Lower lobe of right lung (tissue), 2 donors: ENCODE measurements around the gene CCDC12. TPM values are rescaled to one million over a fixed set of nuclear protein-coding genes. Genes with fewer than 3 reads are reported as not detected.
A peak's percentile ranks its signal among the peaks of the same experiment; 100 is the strongest.

Source experiments
- ATAC-seq, 2 donors: fragments of 200-7000 bp; cut with Tn5 transposase; one replicate each; pipeline ENCODE4 v1.9.1; 2020 to 2022; ENCODE audit warnings: mild to moderate bottlenecking in 2 of 2, moderate library complexity in 2 of 2
- DNase-seq: peaks from one replicate; pipeline ENCODE4 v3.0.0-alpha.2; 2020
- H3K27ac ChIP-seq: fragments of 200-600 bp; one replicate; pipeline ENCODE4 v1.8.0; 2022
- H3K27me3 ChIP-seq: fragments of 200-600 bp; one replicate; pipeline ENCODE4 v1.8.0; 2022; ENCODE audit warnings: low read depth
- H3K36me3 ChIP-seq: fragments of 200-600 bp; one replicate; pipeline ENCODE4 v1.8.0; 2022; ENCODE audit warnings: mild to moderate bottlenecking
- H3K4me1 ChIP-seq: fragments of 200-600 bp; one replicate; pipeline ENCODE4 v1.8.0; 2022
- H3K4me3 ChIP-seq: fragments of 200-600 bp; one replicate; pipeline ENCODE4 v1.8.0; 2022; ENCODE audit warnings: mild to moderate bottlenecking
- H3K9me3 ChIP-seq: fragments of 200-600 bp; one replicate; pipeline ENCODE4 v1.8.0; 2022
- intact Hi-C: fragments of 100-400 bp; cut with DNase I; formaldehyde crosslinking; loops from one replicate; pipeline ENCODE4 v1.11.0; 2022
- total RNA-seq: library from RNA; stranded (reverse); fragmentation: NEBNext Ultra II Directional; extraction: Animal tissue kit (Norgen Biotek cat#: 25700); gene quantifications from one replicate; pipeline ENCODE4 v1.2.1, GENCODE V29; 2021
- TF ChIP-seq, protein P1 (sequence below): fragments of 200-600 bp; IDR thresholded peaks from one replicate; pipeline ENCODE4 v1.8.0; 2022; ENCODE audit warnings: antibody characterized with exemption, mild to moderate bottlenecking
- donor health status: DM: no; HTN: yes; CAD: no; lungs with severe emphysema.

CCDC12 gene
- total RNA-seq, 1 donor from 2014 or later = 42.9 TPM

DNA sequence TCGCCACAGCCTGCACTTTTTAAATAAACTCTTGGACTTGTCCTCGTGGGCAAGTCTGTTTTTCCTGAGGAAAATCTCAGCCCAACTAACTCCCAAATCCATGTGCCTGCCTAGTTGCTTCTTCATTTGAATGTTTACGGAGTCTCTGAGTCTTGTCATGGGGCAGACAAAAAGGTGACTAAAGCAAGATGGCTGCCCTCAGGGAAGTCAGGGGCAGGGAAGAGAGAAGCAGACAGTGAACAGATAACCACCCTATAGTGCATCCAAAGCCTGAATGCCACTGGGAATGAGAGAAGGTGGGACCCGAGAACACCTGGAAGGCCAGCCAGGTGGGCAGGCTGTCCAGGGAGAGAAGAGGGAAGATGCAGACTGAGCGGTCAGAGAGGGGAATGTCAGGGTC is 21.4 kb downstream of the CCDC12 start:
- ATAC-seq = no peak

DNA sequence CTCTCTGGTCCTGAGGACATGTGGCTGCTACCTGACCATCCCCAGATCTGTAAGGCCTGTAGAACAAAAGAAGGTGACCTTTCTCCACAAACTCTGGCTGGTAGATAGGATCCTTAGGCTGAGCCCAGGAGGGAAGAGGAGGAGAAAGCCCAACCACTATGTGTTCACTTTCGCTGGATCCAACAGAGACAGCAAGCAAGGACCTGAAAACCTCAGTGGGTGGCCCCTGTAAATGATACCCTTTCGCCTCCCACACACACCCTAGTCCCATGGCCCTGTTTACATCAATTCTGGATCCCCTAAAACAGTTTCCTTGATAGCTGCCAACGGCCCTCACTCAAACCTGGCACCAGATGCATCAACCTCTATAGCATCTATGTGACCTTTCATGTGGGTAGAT is 22.4 kb downstream of the CCDC12 start:
- Histone ChIP-seq H3K27me3 (no peaks in the 10 kb centered on the region), H3K4me1 (peaks cover 91% of the 10 kb centered on the region), H3K9me3 (no peaks in the 10 kb centered on the region), H3K27ac (no peak overlapping the region), H3K36me3 (no peaks in the 10 kb centered on the region), H3K4me3 (no peak overlapping the region)
- DNase-seq (no peak), ATAC-seq (no peak)
- TF ChIP-seq, protein P1, sequence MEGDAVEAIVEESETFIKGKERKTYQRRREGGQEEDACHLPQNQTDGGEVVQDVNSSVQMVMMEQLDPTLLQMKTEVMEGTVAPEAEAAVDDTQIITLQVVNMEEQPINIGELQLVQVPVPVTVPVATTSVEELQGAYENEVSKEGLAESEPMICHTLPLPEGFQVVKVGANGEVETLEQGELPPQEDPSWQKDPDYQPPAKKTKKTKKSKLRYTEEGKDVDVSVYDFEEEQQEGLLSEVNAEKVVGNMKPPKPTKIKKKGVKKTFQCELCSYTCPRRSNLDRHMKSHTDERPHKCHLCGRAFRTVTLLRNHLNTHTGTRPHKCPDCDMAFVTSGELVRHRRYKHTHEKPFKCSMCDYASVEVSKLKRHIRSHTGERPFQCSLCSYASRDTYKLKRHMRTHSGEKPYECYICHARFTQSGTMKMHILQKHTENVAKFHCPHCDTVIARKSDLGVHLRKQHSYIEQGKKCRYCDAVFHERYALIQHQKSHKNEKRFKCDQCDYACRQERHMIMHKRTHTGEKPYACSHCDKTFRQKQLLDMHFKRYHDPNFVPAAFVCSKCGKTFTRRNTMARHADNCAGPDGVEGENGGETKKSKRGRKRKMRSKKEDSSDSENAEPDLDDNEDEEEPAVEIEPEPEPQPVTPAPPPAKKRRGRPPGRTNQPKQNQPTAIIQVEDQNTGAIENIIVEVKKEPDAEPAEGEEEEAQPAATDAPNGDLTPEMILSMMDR = no peak
- intact Hi-C loops = no loop called here

More for the DNA sequence above, 21.4 kb downstream of the CCDC12 start:
- Histone ChIP-seq H3K4me3 (no peak overlapping the region), H3K36me3 (no peaks in the 10 kb centered on the region), H3K27me3 (no peaks in the 10 kb centered on the region), H3K27ac (peak overlapping the region; percentile 10), H3K4me1 (peaks cover 91% of the 10 kb centered on the region), H3K9me3 (no peaks in the 10 kb centered on the region)
- intact Hi-C loops = no loop called here
- no peak for DNase-seq
- TF ChIP-seq, protein P1 = no peak

DNA sequence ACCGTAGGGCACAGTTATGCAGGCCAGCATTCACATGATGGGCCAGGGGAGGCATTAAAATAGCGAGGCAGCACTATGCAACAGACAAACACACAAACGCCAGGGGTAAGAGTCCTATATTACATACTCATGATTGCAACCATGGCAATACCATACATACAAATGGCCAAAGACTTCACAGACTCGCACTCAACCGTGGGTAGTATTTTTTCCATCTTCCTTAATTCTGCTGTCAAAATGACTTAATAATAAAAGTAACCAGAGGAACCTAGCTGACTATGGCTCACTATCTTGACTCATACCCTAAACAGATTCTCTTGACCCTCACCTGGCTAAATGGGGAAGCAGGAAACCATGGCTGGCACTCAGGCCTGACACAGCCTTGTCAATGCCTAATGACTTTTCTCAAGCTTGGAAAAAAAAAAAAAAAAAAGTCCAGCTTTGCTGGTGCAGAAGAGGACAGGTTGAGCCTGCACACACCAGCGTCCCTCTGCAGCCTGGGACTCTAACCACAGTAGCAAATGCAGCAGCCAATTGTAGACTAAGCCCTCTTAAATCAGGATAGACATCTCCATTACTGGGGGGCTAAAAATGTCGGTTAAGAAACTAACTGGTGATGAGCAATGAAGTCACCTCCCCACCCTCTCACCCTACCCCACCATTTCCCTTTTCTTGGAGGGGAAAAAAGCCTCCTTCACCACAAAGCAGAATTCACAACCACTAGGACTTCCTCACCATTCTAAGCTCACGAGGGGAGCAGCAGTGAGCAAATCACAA is 23.1 kb downstream of the CCDC12 start:
- DNase-seq (no peak), ATAC-seq (peak; percentile 15 to 45)

DNA sequence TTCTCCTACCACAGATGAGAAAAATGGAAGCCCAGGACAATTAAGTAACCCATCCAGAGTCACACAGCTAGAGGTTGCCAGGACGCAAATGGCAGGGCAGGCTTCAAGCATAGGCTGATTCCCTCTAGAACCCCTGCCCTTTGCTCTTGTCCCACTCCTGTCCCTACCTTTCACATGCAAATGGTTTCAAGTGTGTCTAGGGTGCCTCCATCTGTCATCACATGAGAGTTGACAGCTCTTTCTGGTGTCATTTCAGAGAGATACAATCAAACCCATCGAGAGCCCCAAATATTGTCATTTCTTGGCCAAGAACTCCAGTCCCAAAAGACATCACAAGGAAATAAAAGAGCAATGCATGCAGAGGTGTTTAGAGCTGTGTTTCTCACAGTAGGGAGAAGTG is 23.7 kb downstream of the CCDC12 start:
- TF ChIP-seq, protein P1 = no peak
- intact Hi-C loops = no loop called here
- Histone ChIP-seq H3K27me3 (no peaks in the 10 kb centered on the region), H3K4me3 (no peak overlapping the region), H3K4me1 (peaks cover 95% of the 10 kb centered on the region), H3K36me3 (no peaks in the 10 kb centered on the region), H3K27ac (no peak overlapping the region), H3K9me3 (no peaks in the 10 kb centered on the region)
- DNase-seq (no peak), ATAC-seq (no peak)

More for the DNA sequence above, 23.1 kb downstream of the CCDC12 start:
- Histone ChIP-seq H3K36me3 (no peaks in the 10 kb centered on the region), H3K27ac (no peak overlapping the region), H3K27me3 (no peaks in the 10 kb centered on the region), H3K4me3 (no peak overlapping the region), H3K4me1 (peaks cover 91% of the 10 kb centered on the region), H3K9me3 (no peaks in the 10 kb centered on the region)
- intact Hi-C loops = no loop called here
- TF ChIP-seq, protein P1 = no peak

DNA sequence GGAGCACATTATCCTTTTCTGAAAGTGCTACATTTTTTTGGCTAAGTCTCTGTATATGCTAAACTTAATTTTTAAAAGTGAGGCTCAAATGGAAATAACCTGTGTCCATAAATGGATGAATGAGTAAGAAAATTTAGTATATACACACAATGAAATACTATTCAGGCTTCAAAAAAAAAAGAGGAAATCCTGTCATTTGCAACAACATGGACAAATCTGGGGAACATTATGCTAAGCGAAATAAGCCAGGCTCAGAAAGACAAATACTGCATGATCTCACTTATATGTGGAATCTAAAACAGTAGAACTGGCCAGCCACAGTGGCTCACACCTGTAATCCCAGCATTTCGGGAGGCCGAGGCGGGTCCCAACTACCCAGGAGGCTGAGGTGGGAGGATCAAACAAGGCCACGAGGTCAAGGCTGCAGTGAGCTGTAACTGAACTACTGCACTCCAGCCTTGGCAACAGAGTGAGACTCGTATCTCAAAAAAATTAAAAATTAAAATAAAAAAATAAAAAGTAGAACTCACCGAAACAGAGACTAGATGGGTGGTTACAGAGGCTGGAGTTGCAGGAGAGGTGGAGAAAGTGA is 25.8 kb downstream of the CCDC12 start:
- H3K4me1 ChIP-seq = peaks cover 98% of the 10 kb centered on the region
- intact Hi-C loops = no loop called here
- no peak overlapping the region for H3K4me3 ChIP-seq
- no peak for DNase-seq
- TF ChIP-seq, protein P1 = no peak
- no peaks in the 10 kb centered on the region for H3K9me3 ChIP-seq
- no peaks in the 10 kb centered on the region for H3K27me3 ChIP-seq
- H3K27ac ChIP-seq = peak overlapping the region; percentile 85
- no peaks in the 10 kb centered on the region for H3K36me3 ChIP-seq
- no peak for ATAC-seq
